Heart left ventricle (tissue), 13 donors: Measurements from ENCODE around the gene WRAP73.

Experiments
- CTCF ChIP-seq, 12 donors: fragments of 200-600 bp; sonication (generic) in 4 of 12; IDR thresholded peaks; one replicate each; pipeline versions ENCODE4 v1.5.0 to v1.8.0; 2018 to 2022; ENCODE audit warnings: antibody characterized with exemption in 12 of 12, mild to moderate bottlenecking in 5 of 12
- POLR2A ChIP-seq, 2 donors: fragments of 450-650 bp; IDR thresholded peaks; one replicate each; pipeline ENCODE4 v1.6.1; 2017; ENCODE audit warnings: antibody characterized with exemption in 2 of 2, mild to moderate bottlenecking in 2 of 2, moderate library complexity in 2 of 2
- donor health status: ischemic (EF 13 %, LVEDD 7.1; RV severe dilation, severe dysfunction).
- donor health status: DM: no; HTN: yes; CAD: no.
- donor health status: DM: no; HTN: no; CAD: no.
- donor health status: ischemic (EF 25% LVEDD 6.9; RV normal size, moderate dysfunction).
- donor health status: ischemic (EF 25% LVEDD 5.7; RV mildly dilated, moderate dysfunction).
- donor health status: ischemic (EF 35%, LVEDD 5.7; RV mildly dilated, moderate dysfunction).
- donor health status: nonischemic (EF 11% LVEDD 7.7; RV severe dilation, severe dysfunction).
- donor health status: DM: yes; HTN: yes; CAD: no.
- donor health status: PGD.
- donor health status: ischemic (EF 29% LVEDD 5.4; RV normal size, mild dysfunction).
- donor health status: nonischemic (EF 23%, LVEDD 6.1; RV moderate dilation, normal function).

GRCh38 chr1:3598522-3599285, 51.2 kb downstream of the WRAP73 start:
- TF ChIP-seq CTCF (IDR thresholded peaks at IDR 0.05), result no peak
- no peak for TF ChIP-seq POLR2A (IDR thresholded peaks at IDR 0.05)
